Endothelial cell of umbilical vein (primary cell): ENCODE data around the gene NIF3L1. TPM values are rescaled to one million over a fixed set of nuclear protein-coding genes. Genes with fewer than 3 reads are reported as not detected.

Experiments used
- BruUV-seq: library from RNA; stranded (reverse); fragments of 400-500 nt; replicated peaks from 2 replicates; lab custom pipeline; 2021; lab: Mats Ljungman, UMichigan
- CTCF ChIA-PET: fragments of 300-600, 350-600 bp; sonication (Branson Sonifier 250); formaldehyde crosslinking; loops from one replicate; lab custom pipeline; 2021; ENCODE audit warnings: antibody characterized with exemption, inconsistent platforms; lab: Charles Lee
- POLR2A ChIA-PET: fragments of 300-600, 350-600 bp; sonication (Branson Sonifier 250); formaldehyde crosslinking; loops from one replicate; lab custom pipeline; 2021; ENCODE audit warnings: antibody characterized with exemption, inconsistent platforms; lab: Charles Lee
- DNase-seq: peaks from one replicate; pipeline ENCODE4 v3.0.0-alpha.2; 2011; ENCODE audit warnings: low read depth, low spot score
- FAIRE-seq: peaks from 2 replicates; lab custom pipeline; 2011; peaks lifted over from hg19 to GRCh38; lab: Jason Lieb, UNC
- H2AFZ ChIP-seq: 2 replicates; pipeline ENCODE4 v1.6.0; 2012; ENCODE audit warnings: low read depth, low read length, control low read depth, inconsistent platforms
- H3K27ac ChIP-seq: 2 replicates; pipeline ENCODE4 v1.5.1; 2011; ENCODE audit warnings: low read depth, mild to moderate bottlenecking, control low read depth, low read length, moderate library complexity; ENCODE audit not compliant: insufficient read depth
- H3K27me3 ChIP-seq, 2 experiments: 2 replicates each; pipeline versions ENCODE4 v1.6.0 to v1.6.1; 2011; ENCODE audit warnings: low read length in 2 of 2, mixed read lengths in 1 of 2; ENCODE audit not compliant: control insufficient read depth in 2 of 2, insufficient read depth in 2 of 2
- H3K36me3 ChIP-seq, 2 experiments: 2 replicates in 1 of 2; 3 replicates in 1 of 2; pipeline ENCODE4 v1.5.1; 2011; ENCODE audit warnings: low read length in 2 of 2, mild to moderate bottlenecking in 1 of 2, moderate library complexity in 1 of 2; ENCODE audit not compliant: control insufficient read depth in 2 of 2, insufficient read depth in 2 of 2; ENCODE audit errors: extremely low read depth in 1 of 2
- H3K4me1 ChIP-seq: 3 replicates; pipeline ENCODE4 v1.5.1; 2011; ENCODE audit warnings: mild to moderate bottlenecking, low read length; ENCODE audit not compliant: control insufficient read depth, insufficient read depth; ENCODE audit errors: extremely low read depth
- H3K4me2 ChIP-seq: 2 replicates; pipeline ENCODE4 v1.6.1; 2011; ENCODE audit warnings: low read length, control low read depth, mixed read lengths; ENCODE audit not compliant: insufficient read depth
- H3K4me3 ChIP-seq, 3 experiments: fragments of 200-600 bp in 1 of 3; sonication (generic), shearing (Covaris generic) in 1 of 3; replicated peaks in 1 of 3; 2 replicates each; pipeline ENCODE4 v1.5.1; 2011 to 2016; ENCODE audit warnings: control low read depth in 3 of 3, low read length in 3 of 3, mild to moderate bottlenecking in 2 of 3, inconsistent platforms in 1 of 3, low read depth in 1 of 3, moderate library complexity in 1 of 3; ENCODE audit not compliant: insufficient read depth in 1 of 3
- H3K79me2 ChIP-seq: 2 replicates; pipeline ENCODE4 v1.6.0; 2012; ENCODE audit warnings: low read length, inconsistent platforms; ENCODE audit not compliant: control insufficient read depth, insufficient read depth
- H3K9ac ChIP-seq: replicated peaks from 2 replicates; pipeline ENCODE3; 2011; ENCODE audit warnings: low read length, control low read depth; ENCODE audit not compliant: insufficient read depth; ENCODE audit errors: extremely low read depth
- H3K9me1 ChIP-seq: replicated peaks from 3 replicates; pipeline ENCODE4 v1.6.0; 2011; ENCODE audit warnings: mild to moderate bottlenecking, low read length; ENCODE audit not compliant: control insufficient read depth, insufficient read depth; ENCODE audit errors: extremely low read depth
- H3K9me3 ChIP-seq: replicated peaks from 2 replicates; pipeline ENCODE4 v1.5.1; 2012; ENCODE audit warnings: low read length, inconsistent platforms; ENCODE audit not compliant: control insufficient read depth, insufficient read depth
- H4K20me1 ChIP-seq: replicated peaks from 2 replicates; pipeline ENCODE3; 2011; ENCODE audit warnings: mild to moderate bottlenecking, low read length; ENCODE audit not compliant: control insufficient read depth, insufficient read depth; ENCODE audit errors: extremely low read depth
- CTCF ChIP-seq, 2 donors: IDR thresholded peaks; 1 replicate in 1 of 2; 2 replicates in 1 of 2; pipeline ENCODE4 v1.5.1; 2011; ENCODE audit warnings: low read length in 2 of 2, mild to moderate bottlenecking in 2 of 2, moderate library complexity in 2 of 2, control low read depth in 1 of 2, inconsistent platforms in 1 of 2, low read depth in 1 of 2; ENCODE audit not compliant: insufficient read depth in 1 of 2; ENCODE audit errors: extremely low read depth in 1 of 2
- EZH2 ChIP-seq: IDR thresholded peaks from 2 replicates; pipeline ENCODE4 v1.6.1; 2012; ENCODE audit warnings: borderline replicate concordance, low read depth, mild to moderate bottlenecking, moderate library complexity, low read length, inconsistent platforms; ENCODE audit not compliant: severe bottlenecking
- JUN ChIP-seq: IDR thresholded peaks from 2 replicates; pipeline ENCODE4 v1.6.1; 2011; ENCODE audit warnings: borderline replicate concordance, low read depth; ENCODE audit not compliant: insufficient read length, insufficient read depth
- MAX ChIP-seq: IDR thresholded peaks from 2 replicates; pipeline ENCODE4 v1.6.1; 2011; ENCODE audit not compliant: insufficient read depth, insufficient read length
- POLR2A ChIP-seq: IDR thresholded peaks from 2 replicates; pipeline ENCODE4 v1.6.1; 2012; ENCODE audit warnings: low read depth, mild to moderate bottlenecking, control low read depth, low read length
- dilution Hi-C: fragments of 300-500 bp; cut with MboI; formaldehyde crosslinking; loops from one replicate; pipeline ENCODE4 v1.15.0; 2019; ENCODE audit warnings: low sequenced_read_pairs; ENCODE audit not compliant: extremely low pct_ligation_motif_present
- intact Hi-C: fragments of 100-400 bp; cut with micrococcal nuclease; formaldehyde crosslinking; loops from one replicate; pipeline ENCODE4 v1.10.0; 2022
- polyA plus RNA-seq, 4 experiments: library from polyadenylated mRNA; depleted of rRNA in 3 of 4; stranded (reverse) in 3 of 4; unstranded in 1 of 4; fragments of >200 nt; gene quantifications; 2 replicates each; pipeline versions ENCODE4 v1.2.1 to v1.2.3, GENCODE V29; 2011 to 2012; ENCODE audit warnings: missing spikeins in 1 of 4
- total RNA-seq: library from RNA; stranded (reverse); gene quantifications from 2 replicates; pipeline ENCODE4 v1.2.3, GENCODE V29; 2021

NIF3L1 gene
- total and polyA plus RNA-seq, 2 donors (not counting 3 experiments of a cell fraction or from before 2014, with no cell fraction given), result 16.3 to 37.5 TPM

GRCh38 chr2:200851398-200852248, 37.5 kb upstream of the NIF3L1 start:
- FAIRE-seq (no peak), DNase-seq (no peak)
- intact Hi-C loops, result no loop called here
- no peak overlapping the region for H3K27ac ChIP-seq
- H3K9me1 ChIP-seq, result no peaks in the 10 kb centered on the region
- H3K9ac ChIP-seq, result no peak overlapping the region
- no peak overlapping the region for H2AFZ ChIP-seq
- BruUV-seq, result no TSS peak
- H3K27me3 ChIP-seq, result no peaks in the 10 kb centered on the region
- dilution Hi-C loops, result no loop called here
- TF ChIP-seq CTCF (IDR thresholded peaks at IDR 0.05; ENCODE audit: extremely low read depth in 1 of 2, insufficient read depth in 1 of 2, low read depth in 1 of 2, low read length in 2 of 2) (no peak), EZH2 (no peak), POLR2A (peak; percentile 41), MAX (no peak), JUN (no peak)
- CTCF ChIA-PET, result no interaction called here
- POLR2A ChIA-PET, result interaction anchor here (0.6 kb wide), 1 partner anchor 32 kb away, joined by 3 read pairs; no protein-coding TSS in a partner anchor
- H3K36me3 ChIP-seq, result peaks cover 31 to 38% of the 10 kb centered on the region in 2 experiments
- H3K4me1 ChIP-seq, result no peaks in the 10 kb centered on the region
- no peak overlapping the region for H3K4me2 ChIP-seq
- H4K20me1 ChIP-seq, result peaks cover 6% of the 10 kb centered on the region
- H3K4me3 ChIP-seq, result no peak overlapping the region
- no peaks in the 10 kb centered on the region for H3K9me3 ChIP-seq
- peaks cover 2% of the 10 kb centered on the region for H3K79me2 ChIP-seq
